ENCODE measurements around the gene TRAPPC6A. TPM values are rescaled to one million over a fixed set of nuclear protein-coding genes. Genes with fewer than 3 reads are reported as not detected.

The TRAPPC6A gene
- total RNA-seq, 1 donor from 2014 or later: 29.4 TPM

DNA sequence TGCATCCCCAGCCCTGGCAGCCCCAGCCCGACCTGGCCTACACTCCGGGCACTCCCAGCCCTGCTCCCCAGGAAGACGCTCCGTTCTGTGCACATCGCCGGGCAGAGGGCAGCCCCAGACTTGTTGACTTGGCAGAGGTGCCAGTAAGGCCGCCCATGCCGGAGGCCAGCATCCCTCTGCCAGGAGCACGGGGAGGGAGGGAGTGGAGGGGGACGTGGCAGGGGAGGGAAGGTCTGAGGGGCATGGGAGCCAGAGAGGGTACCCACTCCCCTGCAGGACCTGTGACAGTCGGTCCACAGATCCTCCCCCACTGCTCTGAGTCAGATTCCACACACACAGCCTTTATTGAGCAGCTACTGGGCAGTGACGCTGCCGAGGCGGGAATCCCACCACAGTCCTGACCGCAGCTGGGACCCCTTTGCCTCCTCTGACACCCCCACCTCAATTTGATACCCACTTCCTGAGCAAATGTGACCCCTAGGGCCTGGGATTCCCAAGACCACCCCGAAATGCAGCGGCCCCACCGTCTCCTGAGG lies 15.4 kb downstream of the TRAPPC6A start:
- TF ChIP-seq, protein P1, sequence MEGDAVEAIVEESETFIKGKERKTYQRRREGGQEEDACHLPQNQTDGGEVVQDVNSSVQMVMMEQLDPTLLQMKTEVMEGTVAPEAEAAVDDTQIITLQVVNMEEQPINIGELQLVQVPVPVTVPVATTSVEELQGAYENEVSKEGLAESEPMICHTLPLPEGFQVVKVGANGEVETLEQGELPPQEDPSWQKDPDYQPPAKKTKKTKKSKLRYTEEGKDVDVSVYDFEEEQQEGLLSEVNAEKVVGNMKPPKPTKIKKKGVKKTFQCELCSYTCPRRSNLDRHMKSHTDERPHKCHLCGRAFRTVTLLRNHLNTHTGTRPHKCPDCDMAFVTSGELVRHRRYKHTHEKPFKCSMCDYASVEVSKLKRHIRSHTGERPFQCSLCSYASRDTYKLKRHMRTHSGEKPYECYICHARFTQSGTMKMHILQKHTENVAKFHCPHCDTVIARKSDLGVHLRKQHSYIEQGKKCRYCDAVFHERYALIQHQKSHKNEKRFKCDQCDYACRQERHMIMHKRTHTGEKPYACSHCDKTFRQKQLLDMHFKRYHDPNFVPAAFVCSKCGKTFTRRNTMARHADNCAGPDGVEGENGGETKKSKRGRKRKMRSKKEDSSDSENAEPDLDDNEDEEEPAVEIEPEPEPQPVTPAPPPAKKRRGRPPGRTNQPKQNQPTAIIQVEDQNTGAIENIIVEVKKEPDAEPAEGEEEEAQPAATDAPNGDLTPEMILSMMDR (IDR thresholded peaks at IDR 0.05): no peak
- Mint-ChIP-seq H3K27me3 (ENCODE audit: unreplicated experiment) (no peaks in the 10 kb centered on the region), H3K9me3 (ENCODE audit: unreplicated experiment) (no peaks in the 10 kb centered on the region), H3K36me3 (ENCODE audit: unreplicated experiment) (no peaks in the 10 kb centered on the region), H3K4me3 (ENCODE audit: unreplicated experiment) (no peak overlapping the region), H3K4me1 (ENCODE audit: unreplicated experiment) (peaks cover 7% of the 10 kb centered on the region), H3K27ac (ENCODE audit: unreplicated experiment) (no peak overlapping the region)
- no peak for DNase-seq (ENCODE audit: extremely low spot score, unreplicated experiment)

DNA sequence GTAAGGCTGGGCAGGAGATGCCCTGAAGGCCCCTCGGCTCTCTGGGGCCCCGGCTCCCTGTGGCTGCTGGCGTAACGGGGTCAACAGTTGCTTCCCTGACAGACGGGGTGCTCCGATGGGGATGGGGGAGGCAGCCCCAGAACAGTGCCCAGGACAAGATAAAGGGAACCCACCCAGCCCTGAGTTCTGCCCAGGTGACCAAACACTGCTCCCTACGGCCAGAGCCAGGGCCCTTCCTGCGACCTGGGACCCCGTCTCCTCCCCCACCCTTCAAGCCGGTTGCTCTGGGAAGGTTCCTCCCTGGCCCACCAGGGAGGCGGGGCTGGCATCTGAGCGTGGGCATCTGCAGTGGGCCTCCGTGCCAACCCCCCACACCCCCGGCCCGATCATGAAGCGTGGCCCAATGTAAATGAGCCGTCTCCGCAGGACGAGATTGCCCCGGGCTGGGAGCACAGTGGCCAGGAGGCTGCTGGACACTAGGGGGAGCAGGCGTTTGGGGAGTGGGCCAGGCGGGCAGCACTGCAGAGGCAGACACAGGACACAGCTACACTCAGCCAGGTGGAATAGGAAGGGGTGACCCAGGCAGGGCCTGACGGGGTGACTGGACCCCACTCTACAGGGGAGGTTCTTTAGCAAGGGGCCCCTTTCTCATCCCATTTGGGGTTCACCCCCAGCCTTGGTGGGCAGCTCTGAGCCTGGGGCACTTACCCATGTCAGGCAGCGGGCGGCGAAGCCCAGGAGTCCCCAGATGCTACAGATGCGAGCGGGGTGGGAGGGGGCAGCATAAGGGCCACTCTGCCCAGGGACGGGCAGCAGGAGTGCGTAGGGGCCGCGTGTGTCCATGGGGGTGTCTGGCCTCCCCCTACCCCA lies 16.1 kb downstream of the TRAPPC6A start:
- TF ChIP-seq, protein P1 (IDR thresholded peaks at IDR 0.05): peak; percentile 67
- H3K36me3 Mint-ChIP-seq (ENCODE audit: unreplicated experiment): no peaks in the 10 kb centered on the region
- no peak for DNase-seq (ENCODE audit: extremely low spot score, unreplicated experiment)
- no peaks in the 10 kb centered on the region for H3K9me3 Mint-ChIP-seq (ENCODE audit: unreplicated experiment)
- peaks cover 5% of the 10 kb centered on the region for H3K4me1 Mint-ChIP-seq (ENCODE audit: unreplicated experiment)
- H3K27me3 Mint-ChIP-seq (ENCODE audit: unreplicated experiment): no peaks in the 10 kb centered on the region
- H3K27ac Mint-ChIP-seq (ENCODE audit: unreplicated experiment): no peak overlapping the region
- H3K4me3 Mint-ChIP-seq (ENCODE audit: unreplicated experiment): no peak overlapping the region

DNA sequence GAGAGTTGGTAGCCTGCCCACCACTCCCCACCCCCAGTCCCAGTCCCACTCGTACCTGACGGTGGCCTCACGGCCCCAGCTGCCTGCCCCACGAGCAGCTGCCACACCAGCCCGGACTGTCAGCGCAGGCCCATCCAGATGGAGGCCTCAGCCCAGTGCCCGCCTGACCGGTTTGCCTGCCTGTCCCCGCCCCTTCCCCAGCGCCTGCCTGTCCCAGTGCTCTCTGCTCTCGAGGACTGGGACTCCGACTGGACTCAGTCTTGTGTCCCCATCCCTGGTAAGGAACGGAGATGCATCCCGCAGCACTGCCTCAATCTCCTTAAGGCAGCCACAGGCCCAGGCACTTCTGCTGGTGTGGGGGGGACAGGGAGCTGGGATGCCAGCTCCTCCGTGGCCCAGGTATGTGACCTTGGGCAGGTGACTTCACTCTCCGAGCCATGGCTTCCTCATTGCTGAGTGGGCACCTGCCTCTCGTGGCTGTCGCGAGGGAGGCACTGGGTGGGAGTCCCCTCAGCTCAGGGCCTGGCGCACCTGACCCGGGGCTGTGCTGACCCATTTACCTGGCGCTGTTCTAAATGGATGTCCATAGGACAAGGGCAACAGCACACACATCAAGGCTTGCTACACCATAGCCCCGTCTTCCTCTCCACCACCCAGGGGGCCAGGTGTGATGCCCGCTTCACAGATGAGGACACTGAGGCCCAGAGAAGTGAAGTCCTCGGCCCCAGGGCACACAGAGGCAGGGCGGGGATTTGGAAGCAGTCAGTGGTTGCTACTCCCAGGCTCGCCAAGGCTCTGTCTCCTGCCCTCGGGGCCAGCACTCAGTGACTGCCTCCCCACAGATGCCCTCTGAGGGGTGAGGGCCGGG lies 16.9 kb downstream of the TRAPPC6A start, which contains the start of gene NKPD1:
Gene NKPD1 (minus strand): TSS at position 113 of the 868 bp plus-strand sequence. CDS start 832 bp downstream, outside the sequence.
- peaks cover 3% of the 10 kb centered on the region for H3K4me1 Mint-ChIP-seq (ENCODE audit: unreplicated experiment)
- H3K9me3 Mint-ChIP-seq (ENCODE audit: unreplicated experiment): no peaks in the 10 kb centered on the region
- no peak within 1 kb of the TSS for H3K27ac Mint-ChIP-seq (ENCODE audit: unreplicated experiment)
- no peak within 1 kb of the TSS for H3K4me3 Mint-ChIP-seq (ENCODE audit: unreplicated experiment)
- DNase-seq (ENCODE audit: extremely low spot score, unreplicated experiment): no peak
- H3K27me3 Mint-ChIP-seq (ENCODE audit: unreplicated experiment): no peaks in the 10 kb centered on the region
- TF ChIP-seq, protein P1 (IDR thresholded peaks at IDR 0.05): no peak
- no peaks in the 10 kb centered on the region for H3K36me3 Mint-ChIP-seq (ENCODE audit: unreplicated experiment)

DNA sequence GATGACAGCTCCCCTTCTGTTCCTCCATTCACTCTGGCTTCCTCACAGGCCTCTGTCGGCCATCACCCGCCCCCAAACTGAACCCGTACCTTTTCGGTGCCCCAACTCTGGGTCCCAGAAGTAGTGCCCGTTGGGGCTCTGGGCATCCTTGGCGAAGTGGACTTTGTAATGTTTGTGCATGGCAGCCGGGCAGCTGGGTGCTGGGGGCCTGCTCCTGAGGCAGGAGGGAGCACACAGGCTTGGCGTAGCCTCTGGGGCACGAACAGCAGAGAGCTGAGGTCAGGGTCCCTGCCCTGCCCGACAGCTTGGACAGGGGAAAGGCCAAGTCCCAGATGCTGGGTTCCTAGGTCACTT lies 18.1 kb downstream of the TRAPPC6A start:
- TF ChIP-seq, protein P1 (IDR thresholded peaks at IDR 0.05): no peak
- Mint-ChIP-seq H3K36me3 (ENCODE audit: unreplicated experiment) (no peaks in the 10 kb centered on the region), H3K27ac (ENCODE audit: unreplicated experiment) (no peak overlapping the region), H3K4me3 (ENCODE audit: unreplicated experiment) (no peak overlapping the region), H3K9me3 (ENCODE audit: unreplicated experiment) (no peaks in the 10 kb centered on the region), H3K4me1 (ENCODE audit: unreplicated experiment) (peaks cover 3% of the 10 kb centered on the region), H3K27me3 (ENCODE audit: unreplicated experiment) (no peaks in the 10 kb centered on the region)
- DNase-seq (ENCODE audit: extremely low spot score, unreplicated experiment): no peak
